K562 (cell line): ENCODE results near the gene KNL1. TPM values are rescaled to one million over a fixed set of nuclear protein-coding genes. Genes with fewer than 3 reads are reported as not detected.
A peak's percentile ranks its signal among the peaks of the same experiment; 100 is the strongest.

ENCODE experiments used
- CCAR2 ChIP-seq: fragments of 200-400 bp; formaldehyde crosslinking; IDR thresholded peaks from 2 replicates; pipeline ENCODE4 v1.6.1; 2017; ENCODE audit warnings: mild to moderate bottlenecking, low read depth, low read length
- POU5F1 ChIP-seq: fragments of 150-350 bp; IDR thresholded peaks from 2 replicates; pipeline ENCODE4 v1.6.1; 2014; ENCODE audit warnings: borderline replicate concordance, low read length, low read depth, mild to moderate bottlenecking; ENCODE audit not compliant: partially characterized antibody
- PTRF ChIP-seq: fragments of 450-650 bp; IDR thresholded peaks from 2 replicates; pipeline ENCODE4 v1.6.1; 2016; ENCODE audit warnings: mild to moderate bottlenecking, missing genetic modification characterization, missing compliant biosample characterization
- SETDB1 ChIP-seq: IDR thresholded peaks from one replicate; pipeline ENCODE4 v1.6.1; 2012; ENCODE audit warnings: low read length, control low read depth, inconsistent platforms
- U2AF2 ChIP-seq: fragments of 200-400 bp; formaldehyde crosslinking; optimal IDR thresholded peaks from 2 replicates; pipeline ENCODE3; 2017; ENCODE audit warnings: low read depth, mild to moderate bottlenecking, low read length
- ZNF174 ChIP-seq: fragments of 250-450 bp; sonication (Bioruptor Pico); IDR thresholded peaks from 2 replicates; pipeline ENCODE4 v1.4.0; 2020; ENCODE audit warnings: mild to moderate bottlenecking
- ZNF311 ChIP-seq: fragments of 250-450 bp; sonication (Bioruptor Pico); IDR thresholded peaks from 2 replicates; pipeline ENCODE4 v1.4.0; 2020; ENCODE audit warnings: mild to moderate bottlenecking, moderate library complexity
- ZNF436 ChIP-seq: fragments of 250-450, 450-650 bp; sonication (Bioruptor Pico); formaldehyde crosslinking; IDR thresholded peaks from 2 replicates; pipeline ENCODE4 v1.7.0; 2020; ENCODE audit warnings: mild to moderate bottlenecking
- ZNF561 ChIP-seq: fragments of 450-650 bp; formaldehyde crosslinking; conservative IDR thresholded peaks from 2 replicates; pipeline ENCODE4 v1.4.0; 2020; ENCODE audit warnings: mild to moderate bottlenecking, moderate library complexity
- polyA plus RNA-seq, 8 experiments: library from polyadenylated mRNA; depleted of rRNA in 4 of 8; stranded (reverse) in 5 of 8; unstranded in 3 of 8; fragments of >200 nt; fragmentation: Nextera tagmentation in 2 of 8; fragmentation: Illumina TruSeq in 1 of 8; extraction: Ambion mirVana in 2 of 8; extraction: Trizol in 1 of 8; gene quantifications; 2 replicates each; pipeline versions ENCODE4 v1.2.1 to v1.2.3, GENCODE V29; 2011 to 2014; ENCODE audit warnings: inconsistent platforms in 1 of 8, missing spikeins in 1 of 8
- total RNA-seq, 7 experiments: library from RNA; depleted of rRNA in 6 of 7; stranded (reverse); fragments of >200 nt in 6 of 7; fragmentation: Illumina TruSeq in 2 of 7; extraction: Trizol in 2 of 7; gene quantifications; 2 replicates each; pipeline versions ENCODE4 v1.2.1 to v1.2.3, GENCODE V29; 2011 to 2021; ENCODE audit warnings: low replicate concordance in 1 of 7
- TF ChIP-seq, protein P1 (sequence below): sonication (generic); formaldehyde crosslinking; IDR thresholded peaks from 2 replicates; pipeline ENCODE4 v1.8.0; 2023; ENCODE audit warnings: missing genetic modification reagents, mild to moderate bottlenecking, borderline replicate concordance
- TF ChIP-seq, protein P2 (sequence below), 2 experiments: fragments of 250-450 bp in 1 of 2; fragments of 450-650 bp in 1 of 2; sonication (Bioruptor Pico) in 1 of 2; IDR thresholded peaks; 2 replicates each; pipeline versions ENCODE4 v1.6.1 to v1.8.0; 2016 to 2021; ENCODE audit warnings: mild to moderate bottlenecking in 2 of 2, moderate library complexity in 2 of 2, missing compliant biosample characterization in 1 of 2, missing genetic modification characterization in 1 of 2
- TF ChIP-seq, protein P3 (sequence below): fragments of 200-400 bp; formaldehyde crosslinking; IDR thresholded peaks from 2 replicates; pipeline ENCODE4 v1.6.1; 2017; ENCODE audit warnings: mild to moderate bottlenecking, low read depth, low read length, moderate library complexity

The KNL1 gene
- total and polyA plus RNA-seq, 9 of the 15 experiments (the other 6 are each of a cell fraction or from before 2014, with no cell fraction given), result 14.5 to 65.4 (median 34.6) TPM

DNA sequence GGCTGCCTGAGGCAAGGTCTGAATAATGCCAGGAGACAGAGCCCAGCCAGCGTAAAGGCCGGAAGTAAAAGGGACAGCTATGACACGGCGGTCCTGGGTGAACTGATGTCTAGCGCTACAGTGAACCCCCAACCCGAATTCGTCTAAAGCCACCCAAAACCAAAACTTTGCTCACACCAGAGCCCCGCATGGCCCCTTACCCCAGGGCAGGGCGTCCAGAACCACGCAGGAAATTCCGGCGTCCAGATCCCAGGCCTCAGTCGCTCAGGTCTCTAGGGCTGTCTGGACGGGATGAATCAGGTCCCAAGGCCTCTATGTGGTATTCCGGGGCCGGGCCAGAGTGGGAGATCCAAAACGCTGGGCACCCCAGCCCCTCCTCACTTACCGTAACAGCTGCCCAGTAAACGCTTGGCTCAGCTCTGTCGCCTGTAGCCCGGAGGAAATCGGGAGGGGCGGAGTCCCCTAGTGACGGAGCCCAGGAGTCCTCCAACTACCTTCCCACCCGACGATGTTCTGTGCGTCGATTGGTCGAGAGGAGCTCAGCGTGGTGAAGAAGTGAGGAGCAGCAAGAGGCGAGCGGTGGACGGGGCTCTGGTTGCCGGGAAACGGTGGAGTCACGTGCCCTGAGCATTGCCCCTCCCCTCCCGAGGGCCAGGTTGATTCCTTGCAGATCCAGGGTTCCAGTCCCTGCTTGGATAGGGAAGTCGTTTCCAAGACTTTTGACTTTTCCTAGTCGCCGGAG, 29.3 kb upstream of the KNL1 start, which contains the start of gene CCDC32 (continued):
- TF ChIP-seq, protein P1, sequence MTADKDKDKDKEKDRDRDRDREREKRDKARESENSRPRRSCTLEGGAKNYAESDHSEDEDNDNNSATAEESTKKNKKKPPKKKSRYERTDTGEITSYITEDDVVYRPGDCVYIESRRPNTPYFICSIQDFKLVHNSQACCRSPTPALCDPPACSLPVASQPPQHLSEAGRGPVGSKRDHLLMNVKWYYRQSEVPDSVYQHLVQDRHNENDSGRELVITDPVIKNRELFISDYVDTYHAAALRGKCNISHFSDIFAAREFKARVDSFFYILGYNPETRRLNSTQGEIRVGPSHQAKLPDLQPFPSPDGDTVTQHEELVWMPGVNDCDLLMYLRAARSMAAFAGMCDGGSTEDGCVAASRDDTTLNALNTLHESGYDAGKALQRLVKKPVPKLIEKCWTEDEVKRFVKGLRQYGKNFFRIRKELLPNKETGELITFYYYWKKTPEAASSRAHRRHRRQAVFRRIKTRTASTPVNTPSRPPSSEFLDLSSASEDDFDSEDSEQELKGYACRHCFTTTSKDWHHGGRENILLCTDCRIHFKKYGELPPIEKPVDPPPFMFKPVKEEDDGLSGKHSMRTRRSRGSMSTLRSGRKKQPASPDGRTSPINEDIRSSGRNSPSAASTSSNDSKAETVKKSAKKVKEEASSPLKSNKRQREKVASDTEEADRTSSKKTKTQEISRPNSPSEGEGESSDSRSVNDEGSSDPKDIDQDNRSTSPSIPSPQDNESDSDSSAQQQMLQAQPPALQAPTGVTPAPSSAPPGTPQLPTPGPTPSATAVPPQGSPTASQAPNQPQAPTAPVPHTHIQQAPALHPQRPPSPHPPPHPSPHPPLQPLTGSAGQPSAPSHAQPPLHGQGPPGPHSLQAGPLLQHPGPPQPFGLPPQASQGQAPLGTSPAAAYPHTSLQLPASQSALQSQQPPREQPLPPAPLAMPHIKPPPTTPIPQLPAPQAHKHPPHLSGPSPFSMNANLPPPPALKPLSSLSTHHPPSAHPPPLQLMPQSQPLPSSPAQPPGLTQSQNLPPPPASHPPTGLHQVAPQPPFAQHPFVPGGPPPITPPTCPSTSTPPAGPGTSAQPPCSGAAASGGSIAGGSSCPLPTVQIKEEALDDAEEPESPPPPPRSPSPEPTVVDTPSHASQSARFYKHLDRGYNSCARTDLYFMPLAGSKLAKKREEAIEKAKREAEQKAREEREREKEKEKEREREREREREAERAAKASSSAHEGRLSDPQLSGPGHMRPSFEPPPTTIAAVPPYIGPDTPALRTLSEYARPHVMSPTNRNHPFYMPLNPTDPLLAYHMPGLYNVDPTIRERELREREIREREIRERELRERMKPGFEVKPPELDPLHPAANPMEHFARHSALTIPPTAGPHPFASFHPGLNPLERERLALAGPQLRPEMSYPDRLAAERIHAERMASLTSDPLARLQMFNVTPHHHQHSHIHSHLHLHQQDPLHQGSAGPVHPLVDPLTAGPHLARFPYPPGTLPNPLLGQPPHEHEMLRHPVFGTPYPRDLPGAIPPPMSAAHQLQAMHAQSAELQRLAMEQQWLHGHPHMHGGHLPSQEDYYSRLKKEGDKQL (CRISPR knock-in tag), result no peak
- TF ChIP-seq, protein P2, sequence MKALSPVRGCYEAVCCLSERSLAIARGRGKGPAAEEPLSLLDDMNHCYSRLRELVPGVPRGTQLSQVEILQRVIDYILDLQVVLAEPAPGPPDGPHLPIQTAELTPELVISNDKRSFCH (CRISPR knock-in tag; IDR thresholded peaks at IDR 0.05), result no peak
- TF ChIP-seq, protein P2 (tag; IDR thresholded peaks at IDR 0.05), result no peak
- peak; percentile 21 for TF ChIP-seq POU5F1
- no peak for TF ChIP-seq ZNF436
- TF ChIP-seq U2AF2, result no peak
- TF ChIP-seq ZNF561 (CRISPR knock-in tag), result no peak
- TF ChIP-seq ZNF311 (CRISPR knock-in tag), result no peak
- TF ChIP-seq ZNF174 (CRISPR knock-in tag), result no peak
- TF ChIP-seq CCAR2, result no peak
- TF ChIP-seq, protein P3, sequence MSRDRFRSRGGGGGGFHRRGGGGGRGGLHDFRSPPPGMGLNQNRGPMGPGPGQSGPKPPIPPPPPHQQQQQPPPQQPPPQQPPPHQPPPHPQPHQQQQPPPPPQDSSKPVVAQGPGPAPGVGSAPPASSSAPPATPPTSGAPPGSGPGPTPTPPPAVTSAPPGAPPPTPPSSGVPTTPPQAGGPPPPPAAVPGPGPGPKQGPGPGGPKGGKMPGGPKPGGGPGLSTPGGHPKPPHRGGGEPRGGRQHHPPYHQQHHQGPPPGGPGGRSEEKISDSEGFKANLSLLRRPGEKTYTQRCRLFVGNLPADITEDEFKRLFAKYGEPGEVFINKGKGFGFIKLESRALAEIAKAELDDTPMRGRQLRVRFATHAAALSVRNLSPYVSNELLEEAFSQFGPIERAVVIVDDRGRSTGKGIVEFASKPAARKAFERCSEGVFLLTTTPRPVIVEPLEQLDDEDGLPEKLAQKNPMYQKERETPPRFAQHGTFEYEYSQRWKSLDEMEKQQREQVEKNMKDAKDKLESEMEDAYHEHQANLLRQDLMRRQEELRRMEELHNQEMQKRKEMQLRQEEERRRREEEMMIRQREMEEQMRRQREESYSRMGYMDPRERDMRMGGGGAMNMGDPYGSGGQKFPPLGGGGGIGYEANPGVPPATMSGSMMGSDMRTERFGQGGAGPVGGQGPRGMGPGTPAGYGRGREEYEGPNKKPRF, result no peak
- no peak for TF ChIP-seq PTRF (tag)
- no peak for TF ChIP-seq SETDB1
